Lung (tissue), 12 donors: ENCODE results near the gene CDH11. TPM values are rescaled to one million over a fixed set of nuclear protein-coding genes. Genes with fewer than 3 reads are reported as not detected.

Experiments
- ATAC-seq: fragments of 200-7000 bp; cut with Tn5 transposase; one replicate; pipeline ENCODE4 v1.9.1; 2020; ENCODE audit warnings: moderate number of reproducible peaks; ENCODE audit not compliant: insufficient read depth, low FRiP score
- DNase-seq, 3 donors: peaks; one replicate each; pipeline ENCODE4 v3.0.0-alpha.2; 2013 to 2017
- H3K27ac ChIP-seq, 2 donors: one replicate each; pipeline ENCODE4 v1.5.1; 2013; ENCODE audit warnings: mild to moderate bottlenecking in 2 of 2, moderate library complexity in 2 of 2, control low read depth in 1 of 2, inconsistent platforms in 1 of 2, low read depth in 1 of 2, low read length in 1 of 2
- H3K27me3 ChIP-seq, 3 donors: one replicate each; pipeline ENCODE4 v1.5.1; 2013; ENCODE audit warnings: low read length in 2 of 3; ENCODE audit not compliant: control insufficient read depth in 3 of 3, insufficient read depth in 3 of 3
- H3K36me3 ChIP-seq, 4 donors: one replicate each; pipeline ENCODE4 v1.5.1; 2013; ENCODE audit warnings: low read length in 4 of 4, mild to moderate bottlenecking in 1 of 4, moderate library complexity in 1 of 4; ENCODE audit not compliant: control insufficient read depth in 4 of 4, insufficient read depth in 4 of 4
- H3K4me1 ChIP-seq, 5 donors: one replicate each; pipeline ENCODE4 v1.5.1; 2013; ENCODE audit warnings: low read length in 5 of 5, mild to moderate bottlenecking in 2 of 5, moderate library complexity in 1 of 5; ENCODE audit not compliant: control insufficient read depth in 5 of 5, insufficient read depth in 5 of 5
- H3K4me3 ChIP-seq: one replicate; pipeline ENCODE4 v1.5.1; 2013; ENCODE audit warnings: mild to moderate bottlenecking, control low read depth, moderate library complexity
- H3K9ac ChIP-seq, 2 donors: one replicate each; pipeline ENCODE4 v1.5.1; 2013; ENCODE audit warnings: low read length in 2 of 2, control low read depth in 1 of 2; ENCODE audit not compliant: insufficient read depth in 1 of 2
- H3K9me3 ChIP-seq, 4 donors: one replicate each; pipeline ENCODE4 v1.5.1; 2013; ENCODE audit warnings: low read length in 3 of 4, mild to moderate bottlenecking in 1 of 4, moderate library complexity in 1 of 4; ENCODE audit not compliant: control insufficient read depth in 4 of 4, insufficient read depth in 3 of 4
- CTCF ChIP-seq: IDR thresholded peaks from 2 replicates; pipeline ENCODE4 v1.5.1; 2012; ENCODE audit warnings: mild to moderate bottlenecking; ENCODE audit errors: control extremely low read depth, extremely low read depth
- WGBS, 2 donors: extraction: QIAGEN DNeasy Blood & Tissue Kit; methylation state at CpG; one replicate each; pipeline ENCODE4 v1.1.7; 2013; 5-methylcytosine and 5-hydroxymethylcytosine counted together
- polyA plus RNA-seq, 2 donors: library from polyadenylated mRNA; stranded (reverse); fragments of 200-250 nt; gene quantifications; one replicate each; pipeline ENCODE4 v1.2.1, GENCODE V29; 2013
- total RNA-seq, 2 donors: library from RNA; depleted of rRNA in 1 of 2; stranded (reverse); fragments of >200 nt in 1 of 2; gene quantifications; one replicate each; pipeline ENCODE4 v1.2.1, GENCODE V29; 2014 to 2021
- donor health status: control.
- donor health status: control.
- donor health status: Bipolar disorder and iron deficiency.
- donor health status: healthy.
- donor health status: DM: yes; HTN: yes; CAD: no.

CDH11 gene
- total and polyA plus RNA-seq, 4 donors = 7.1 to 236 (median 94.7) TPM

GRCh38 chr16:65099607-65100006 is 22.3 kb downstream of the CDH11 start:
- Histone ChIP-seq H3K9me3 (no peaks in the 10 kb centered on the region), H3K27ac (no peak overlapping the region), H3K9ac (no peak overlapping the region), H3K4me1 (peaks cover 0 to 13% (median 0%) of the 10 kb centered on the region in 5 donors), H3K27me3 (no peaks in the 10 kb centered on the region), H3K36me3 (peaks cover 0 to 31% (median 7%) of the 10 kb centered on the region in 4 donors), H3K4me3 (no peak overlapping the region)
- DNase-seq (no peak), ATAC-seq (no peak)
- no peak for TF ChIP-seq CTCF
- WGBS, 2 donors = 86 to 92% methylated on average over 2 of the region's 2 CpGs

- 90 to 92% methylated on average over 3 of the region's 3 CpGs for WGBS, 2 donors
- peaks cover 0 to 6% (median 0%) of the 10 kb centered on the region in 5 donors for H3K4me1 ChIP-seq
- no peaks in the 10 kb centered on the region for H3K9me3 ChIP-seq
- no peak for ATAC-seq
- H3K9ac ChIP-seq = no peak overlapping the region
- no peak overlapping the region for H3K27ac ChIP-seq
- no peak overlapping the region for H3K4me3 ChIP-seq
- H3K36me3 ChIP-seq = peaks cover 0 to 32% (median 5%) of the 10 kb centered on the region in 4 donors
- no peak for DNase-seq
- no peak for TF ChIP-seq CTCF
- H3K27me3 ChIP-seq = no peaks in the 10 kb centered on the region
Observed at GRCh38 chr16:65098916-65099315, 22.9 kb downstream of the CDH11 start.

- peaks cover 0 to 39% (median 6%) of the 10 kb centered on the region in 4 donors for H3K36me3 ChIP-seq
- peaks cover 0 to 6% (median 0%) of the 10 kb centered on the region in 5 donors for H3K4me1 ChIP-seq
- DNase-seq = no peak
- H3K27me3 ChIP-seq = no peaks in the 10 kb centered on the region
- no peak overlapping the region for H3K9ac ChIP-seq
- no peak for ATAC-seq
- TF ChIP-seq CTCF = no peak
- H3K9me3 ChIP-seq = no peaks in the 10 kb centered on the region
- WGBS, 2 donors = 76 to 84% methylated on average over 4 of the region's 4 CpGs
- no peak overlapping the region for H3K4me3 ChIP-seq
- no peak overlapping the region for H3K27ac ChIP-seq
Observed at GRCh38 chr16:65097296-65097695, 24.6 kb downstream of the CDH11 start.

- Histone ChIP-seq H3K27ac (no peak overlapping the region), H3K36me3 (peaks cover 0 to 36% (median 6%) of the 10 kb centered on the region in 4 donors), H3K9me3 (no peaks in the 10 kb centered on the region), H3K9ac (no peak overlapping the region), H3K4me3 (no peak overlapping the region), H3K4me1 (peaks cover 0 to 6% (median 0%) of the 10 kb centered on the region in 5 donors), H3K27me3 (no peaks in the 10 kb centered on the region)
- TF ChIP-seq CTCF = no peak
- DNase-seq = no peak
- 71 to 74% methylated on average over 4 of the region's 4 CpGs for WGBS, 2 donors
- ATAC-seq = no peak
Observed at GRCh38 chr16:65095906-65096305, 26.0 kb downstream of the CDH11 start.
